CD4-positive, alpha-beta T cell treated with Interleukin-10 for 1 hour (primary cell): Measurements from ENCODE around the gene ORMDL1.

Experiments
- DNase-seq: peaks from one replicate; pipeline ENCODE4 v3.0.0-alpha.2; 2020

ORMDL1 gene

GRCh38 chr2:189783927-189784867 lies at the start of gene ORMDL1, which contains the start of gene PMS1:
ORMDL1 (minus strand) TSS chr2:189784339; CDS start chr2:189782595, 1,744 bp downstream.
PMS1 (plus strand) TSS chr2:189784450; CDS start chr2:189791810, 7,360 bp downstream.
- DNase-seq = peak; percentile 94

- no peak for DNase-seq
These were observed 46.4 kb upstream of the ORMDL1 start for GRCh38 chr2:189830510-189830909.

- no peak for DNase-seq
These were observed 45.1 kb upstream of the ORMDL1 start for GRCh38 chr2:189829102-189829833.

DNA sequence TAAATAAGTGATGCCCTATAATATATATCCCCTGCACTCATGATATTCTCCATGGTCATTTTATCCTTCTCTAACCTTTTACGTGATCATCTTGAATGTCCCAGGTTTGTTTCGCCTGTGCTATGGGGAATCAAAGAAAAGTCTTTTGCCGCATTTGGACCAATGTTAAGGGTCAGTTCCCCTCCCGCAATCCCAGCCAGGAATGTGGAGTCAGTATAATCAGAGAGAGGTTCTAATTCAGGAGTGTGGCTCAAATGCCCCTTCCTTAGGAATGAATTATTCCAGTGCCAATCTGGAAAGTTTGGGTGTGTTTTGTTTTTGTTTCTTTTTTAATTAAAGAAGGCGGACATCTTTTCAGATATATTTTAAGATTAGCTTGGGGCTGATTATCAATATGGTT lies 41.9 kb upstream of the ORMDL1 start:
- DNase-seq = no peak

DNA sequence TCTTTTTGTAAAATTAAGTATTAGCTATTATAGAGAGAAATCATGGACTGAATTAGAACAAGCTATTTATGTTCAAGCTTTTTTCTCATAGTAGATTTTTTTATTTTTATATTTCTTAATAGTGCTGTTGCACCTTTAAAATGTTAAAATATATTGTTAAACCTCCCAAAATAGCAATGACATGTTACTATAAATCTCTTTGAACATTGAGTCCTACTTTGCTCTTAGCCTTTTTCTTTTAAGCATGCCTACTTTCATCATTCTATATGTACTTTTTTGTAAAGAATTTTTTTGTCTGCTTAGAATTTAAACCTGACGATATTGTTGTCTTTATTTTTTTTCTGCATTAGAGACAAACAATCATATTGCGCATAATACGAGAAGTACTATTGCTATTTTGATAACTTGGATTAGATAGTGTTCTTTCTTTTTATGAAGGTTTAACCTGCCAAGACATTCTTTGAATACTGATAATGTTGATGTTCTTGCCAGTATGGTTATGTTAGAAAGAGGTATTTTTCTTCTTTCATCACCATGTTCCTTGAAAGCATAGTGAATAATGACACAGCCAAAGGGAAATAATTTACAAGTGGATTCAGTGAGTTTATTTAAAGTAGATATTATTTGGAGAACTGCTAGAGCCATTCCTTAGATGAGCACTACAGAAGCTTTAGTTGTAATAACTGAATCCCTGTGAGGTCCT lies 40.7 kb upstream of the ORMDL1 start:
- DNase-seq = no peak

- DNase-seq = no peak
These were observed 38.0 kb upstream of the ORMDL1 start for GRCh38 chr2:189821953-189822748.

DNA sequence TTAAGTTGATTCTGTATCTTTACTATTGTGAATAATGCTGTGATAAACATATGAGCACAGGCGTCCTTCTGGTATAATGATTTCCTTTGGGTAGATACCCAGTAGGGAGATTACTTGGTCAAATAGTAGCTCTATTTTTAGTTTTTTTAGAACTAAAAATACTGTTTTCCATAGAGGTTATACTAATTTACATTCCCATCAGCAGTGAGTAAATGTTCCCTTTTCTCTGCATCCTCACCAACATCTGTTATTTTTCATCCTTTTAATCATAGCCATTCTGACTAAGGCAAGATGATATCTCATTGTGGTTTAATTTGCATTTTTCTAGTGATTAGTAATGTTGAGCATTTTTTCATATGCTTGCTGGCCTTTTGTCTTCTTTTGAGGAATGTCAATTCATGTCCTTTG lies 35.2 kb upstream of the ORMDL1 start:
- no peak for DNase-seq

DNA sequence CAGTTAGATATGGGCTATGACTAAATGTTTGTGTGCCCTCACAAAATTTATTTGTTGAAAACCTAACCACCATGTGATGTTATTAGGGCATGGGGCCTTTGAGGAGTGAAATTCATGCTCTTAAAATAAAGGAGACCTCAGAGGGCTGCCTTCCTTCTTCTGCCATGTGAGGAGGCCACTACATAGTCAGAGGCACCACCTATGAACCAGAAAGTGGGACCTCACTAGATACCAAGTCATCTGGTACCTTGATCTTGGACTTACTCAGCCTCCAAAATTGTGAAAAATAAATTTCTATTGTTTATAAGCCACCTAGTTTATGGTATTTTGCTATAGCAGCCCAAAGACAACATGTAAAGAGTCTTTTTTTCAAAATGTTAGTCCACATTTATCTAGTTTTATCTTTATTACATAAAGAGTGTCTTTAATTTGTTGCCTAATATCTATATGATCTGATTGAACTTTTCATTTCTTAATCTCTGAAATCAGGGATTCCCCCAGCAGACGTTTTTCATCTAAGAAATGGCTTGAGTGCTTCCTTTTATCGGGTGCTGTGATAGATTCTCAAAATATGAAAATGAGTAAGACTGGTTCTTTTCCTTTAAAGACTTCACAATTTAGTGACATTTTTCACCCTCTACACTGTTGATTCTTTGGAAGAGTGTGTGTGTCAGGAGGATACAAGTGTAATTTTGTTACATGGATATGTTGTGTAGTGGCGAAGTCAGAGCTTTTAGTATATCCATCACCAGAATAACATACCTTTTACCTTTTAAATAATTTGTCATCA lies 34.3 kb upstream of the ORMDL1 start:
- DNase-seq = no peak

- no peak for DNase-seq
These were observed 19.3 kb upstream of the ORMDL1 start for GRCh38 chr2:189803431-189803830.

DNA sequence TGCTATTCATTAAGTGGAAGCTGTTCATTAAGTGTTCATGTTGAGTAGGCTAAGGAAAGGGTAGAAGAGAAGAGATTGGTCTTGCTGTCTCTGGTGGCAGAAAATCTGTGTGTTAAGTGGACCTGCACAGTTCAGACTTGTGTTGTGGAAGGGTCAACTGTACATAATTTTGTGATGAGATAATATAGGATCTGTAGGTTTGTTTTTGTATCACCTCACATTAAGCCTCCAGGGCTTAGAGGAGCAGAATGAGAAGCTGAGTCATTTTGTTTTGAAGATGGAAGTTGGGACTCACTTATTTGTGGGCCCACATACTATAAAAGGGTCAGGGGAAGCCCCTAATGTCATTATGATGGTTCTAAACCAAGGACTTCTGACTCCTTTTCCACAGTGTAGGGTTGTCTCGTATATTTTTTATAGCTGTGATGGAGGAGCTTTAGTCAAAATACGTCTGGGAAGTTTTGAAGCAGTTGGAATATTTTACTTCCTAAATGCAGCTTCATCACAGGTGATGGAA lies 18.3 kb upstream of the ORMDL1 start:
- no peak for DNase-seq

- DNase-seq = no peak
These were observed 15.4 kb upstream of the ORMDL1 start for GRCh38 chr2:189799531-189799930.

GRCh38 chr2:189799030-189799331 lies 14.8 kb upstream of the ORMDL1 start:
- DNase-seq = no peak

- DNase-seq = peak; percentile 14
These were observed 14.3 kb upstream of the ORMDL1 start for GRCh38 chr2:189798312-189799029.

- DNase-seq = no peak
These were observed 13.8 kb upstream of the ORMDL1 start for GRCh38 chr2:189797902-189798301.

DNA sequence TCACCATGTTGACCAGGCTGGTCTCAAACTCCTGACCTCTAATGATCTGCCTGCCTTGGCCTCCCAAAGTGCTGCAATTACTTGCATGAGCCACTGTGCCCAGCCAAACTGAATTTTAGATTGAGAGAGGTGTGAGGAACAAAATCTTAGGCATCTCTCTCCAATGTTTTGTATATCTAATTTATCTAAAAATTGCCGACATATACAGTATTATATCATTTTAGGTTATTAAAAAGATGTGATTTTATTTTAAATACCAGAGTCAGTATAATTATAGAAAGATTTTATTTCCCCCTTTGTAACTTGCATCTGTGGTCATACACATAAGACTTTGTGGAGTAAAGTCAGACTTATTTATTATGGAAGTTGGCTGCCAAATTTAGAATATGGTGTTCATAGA lies 10.2 kb upstream of the ORMDL1 start:
- DNase-seq = no peak

- peak; percentile 62 for DNase-seq
These were observed 7.4 kb upstream of the ORMDL1 start for GRCh38 chr2:189791338-189792042.

DNA sequence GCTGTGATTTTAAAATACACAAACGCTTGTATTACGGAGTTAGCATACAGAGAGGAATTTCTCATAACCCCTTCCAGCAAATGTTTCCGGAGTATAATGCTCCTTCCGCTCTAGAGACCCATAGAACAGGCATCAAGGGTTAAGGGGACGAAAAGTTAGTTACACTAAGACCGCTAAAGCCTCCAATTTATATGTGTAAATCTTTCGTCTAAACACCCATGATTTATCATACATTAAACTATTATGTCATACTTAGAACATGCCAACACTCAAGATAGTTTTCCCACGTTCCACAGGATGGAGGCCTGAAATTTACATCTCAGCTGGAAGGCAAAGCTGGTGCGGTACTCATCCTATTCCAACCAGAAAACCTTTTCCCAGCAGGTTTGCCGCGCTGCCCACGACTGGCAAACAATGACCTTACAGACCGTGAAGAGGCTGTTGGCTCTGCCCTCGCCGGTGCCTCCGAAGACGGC lies 650 bp downstream of the ORMDL1 start:
- peak; percentile 46 for DNase-seq

DNA sequence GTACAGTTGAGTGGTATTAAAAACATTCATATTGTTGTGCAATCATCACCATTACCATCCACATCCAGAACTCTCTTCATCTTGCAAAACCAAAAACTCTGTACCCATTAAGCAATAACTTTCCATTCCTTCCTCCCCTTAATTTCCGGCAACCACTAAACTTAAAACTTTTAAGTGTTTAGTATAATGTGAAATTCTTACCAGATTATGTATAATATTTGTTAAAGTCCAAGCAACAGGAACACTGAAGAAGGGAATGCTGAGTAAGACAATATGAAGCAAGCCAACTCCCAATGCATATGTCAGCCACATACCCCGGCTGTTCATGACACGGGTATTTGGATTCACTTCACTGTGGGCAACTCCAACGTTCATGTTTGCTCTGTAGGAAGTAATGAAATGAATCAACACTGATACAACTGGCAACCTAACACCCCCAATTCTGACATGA lies 1.9 kb downstream of the ORMDL1 start:
- DNase-seq = no peak

DNA sequence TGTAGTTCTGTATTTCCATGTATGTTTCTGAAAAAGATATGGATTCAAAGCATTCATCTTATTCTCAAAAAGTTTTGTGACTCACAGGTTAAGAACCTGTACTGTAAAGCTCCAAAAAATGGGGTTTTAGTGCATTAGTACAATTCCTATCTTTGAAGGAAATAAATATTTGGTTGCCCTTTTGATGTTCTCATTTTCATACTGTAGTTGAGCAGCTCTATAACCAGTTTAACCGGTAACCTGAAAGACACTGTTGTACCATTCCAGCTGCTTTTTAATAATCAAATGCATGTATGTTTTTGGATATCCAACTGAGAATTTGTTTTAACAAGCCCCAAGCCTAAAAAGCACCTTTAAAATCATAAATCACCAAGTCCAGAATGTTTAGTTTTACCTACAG lies 11.9 kb downstream of the ORMDL1 start:
- DNase-seq = no peak
